ENCODE measurements around the gene C2orf74.
A peak's percentile ranks its signal among the peaks of the same experiment; 100 is the strongest.
"Not testable (repeated sequence)": the region's sequence is repeated elsewhere in the genome, so short reads cannot be mapped to it uniquely, and the experiment has no call there.

The C2orf74 gene

DNA sequence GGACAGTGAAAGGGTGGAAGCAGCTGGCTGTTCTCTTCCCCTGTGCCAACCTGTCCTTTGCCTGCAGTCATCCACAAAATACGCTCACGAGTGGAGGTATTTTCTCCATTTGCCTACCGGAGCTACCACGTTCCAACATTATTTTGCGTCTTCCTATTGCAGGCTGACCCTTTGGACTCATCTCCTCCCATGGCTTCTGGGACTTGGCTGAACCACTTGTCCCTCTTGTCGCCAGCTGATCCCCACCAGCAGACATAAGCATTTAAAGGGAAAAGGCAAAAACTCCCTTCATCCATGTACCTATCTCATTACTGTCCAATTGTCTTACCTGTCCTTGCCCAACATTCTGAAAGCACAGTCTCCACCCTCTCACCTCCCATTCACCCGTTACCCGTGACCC lies 13.0 kb downstream of the C2orf74 start:
- DNase-seq: no peak

DNA sequence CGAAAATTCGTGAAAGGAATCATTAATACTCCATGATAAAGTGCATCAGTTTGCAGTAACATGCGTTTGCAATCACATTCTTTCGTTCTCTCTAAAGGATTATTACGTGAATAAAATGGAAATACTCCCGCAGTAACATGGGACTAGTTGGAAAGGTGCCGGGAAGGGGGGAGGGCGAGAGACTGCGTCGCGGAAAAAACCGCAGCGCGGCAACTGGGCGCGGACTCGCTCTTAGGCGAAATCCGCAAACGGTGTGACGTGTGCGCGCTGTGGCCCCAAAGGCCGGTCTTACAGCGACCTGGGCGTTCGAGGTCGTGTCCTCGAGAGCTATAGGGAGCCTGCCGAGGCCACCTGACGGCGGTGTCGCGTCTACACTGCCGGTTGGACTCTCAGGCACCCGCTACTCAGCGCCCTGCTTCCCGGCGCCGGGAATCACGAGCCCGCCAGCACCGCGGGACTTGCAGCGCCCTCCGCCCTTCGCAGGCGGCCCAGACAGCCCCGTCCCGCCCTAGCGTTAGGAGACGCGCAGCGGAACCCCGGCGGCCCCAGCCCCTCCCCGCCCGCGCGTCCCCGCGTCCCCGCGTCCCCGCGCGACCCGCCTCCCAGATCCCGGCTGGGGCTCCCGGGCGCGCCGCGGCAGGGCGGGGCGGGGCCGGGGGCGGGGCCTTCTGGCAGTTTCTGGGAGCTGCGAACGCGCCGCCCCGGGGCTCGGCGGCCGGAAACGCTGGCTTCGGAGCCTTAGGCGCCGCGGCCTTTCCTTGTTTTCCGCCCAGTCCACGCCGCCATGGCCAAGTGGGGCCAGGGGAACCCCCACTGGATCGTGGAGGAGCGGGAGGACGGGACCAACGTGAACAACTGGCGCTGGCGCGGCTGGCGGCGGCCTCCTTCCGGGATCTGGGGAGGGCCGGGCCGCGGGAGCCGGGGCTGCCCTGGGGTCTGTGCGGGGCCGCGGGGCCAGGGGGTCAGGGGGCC lies 15.1 kb downstream of the C2orf74 start:
- peak; percentile 77 for DNase-seq

DNA sequence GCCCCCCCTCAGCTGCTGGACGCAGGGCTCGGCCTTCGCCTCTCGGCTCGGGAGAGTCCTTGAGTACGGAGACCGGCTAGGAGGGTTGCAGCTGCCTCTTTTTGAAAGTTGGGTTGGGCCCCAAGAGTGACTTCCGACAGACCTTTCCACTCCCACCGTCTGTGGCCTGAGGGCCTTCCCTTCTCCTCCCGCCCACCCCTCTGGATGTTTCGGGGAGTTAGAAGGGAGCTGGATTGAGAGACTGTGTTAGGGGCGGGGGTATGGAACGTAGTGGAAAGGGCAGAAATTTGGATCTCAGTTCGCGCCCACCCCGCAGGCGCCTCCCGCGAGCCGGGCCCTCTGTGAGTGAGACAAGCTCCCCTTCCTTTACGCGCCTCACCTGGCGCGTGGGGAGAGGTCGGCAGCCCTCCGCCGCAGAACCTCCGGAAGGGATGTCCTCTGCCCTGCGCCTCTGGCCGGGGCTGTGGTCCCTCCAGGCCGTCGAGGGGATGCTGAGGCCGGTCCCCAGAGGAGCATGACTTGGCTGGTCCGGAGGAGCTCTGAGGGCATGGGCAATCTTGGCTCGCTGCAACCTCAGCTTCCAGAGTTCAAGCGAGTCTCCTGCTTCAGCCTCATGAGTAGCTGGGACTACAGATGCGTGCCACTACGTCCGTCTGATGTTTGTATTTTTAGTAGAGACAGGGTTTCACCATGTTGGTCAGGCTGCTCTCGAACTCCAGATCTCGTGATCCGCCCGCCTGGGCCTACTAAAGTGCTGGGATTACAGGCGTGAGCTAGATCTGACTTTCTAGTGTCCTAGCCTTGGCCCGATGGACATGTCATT lies 15.9 kb downstream of the C2orf74 start:
- DNase-seq: peak; percentile 18

DNA sequence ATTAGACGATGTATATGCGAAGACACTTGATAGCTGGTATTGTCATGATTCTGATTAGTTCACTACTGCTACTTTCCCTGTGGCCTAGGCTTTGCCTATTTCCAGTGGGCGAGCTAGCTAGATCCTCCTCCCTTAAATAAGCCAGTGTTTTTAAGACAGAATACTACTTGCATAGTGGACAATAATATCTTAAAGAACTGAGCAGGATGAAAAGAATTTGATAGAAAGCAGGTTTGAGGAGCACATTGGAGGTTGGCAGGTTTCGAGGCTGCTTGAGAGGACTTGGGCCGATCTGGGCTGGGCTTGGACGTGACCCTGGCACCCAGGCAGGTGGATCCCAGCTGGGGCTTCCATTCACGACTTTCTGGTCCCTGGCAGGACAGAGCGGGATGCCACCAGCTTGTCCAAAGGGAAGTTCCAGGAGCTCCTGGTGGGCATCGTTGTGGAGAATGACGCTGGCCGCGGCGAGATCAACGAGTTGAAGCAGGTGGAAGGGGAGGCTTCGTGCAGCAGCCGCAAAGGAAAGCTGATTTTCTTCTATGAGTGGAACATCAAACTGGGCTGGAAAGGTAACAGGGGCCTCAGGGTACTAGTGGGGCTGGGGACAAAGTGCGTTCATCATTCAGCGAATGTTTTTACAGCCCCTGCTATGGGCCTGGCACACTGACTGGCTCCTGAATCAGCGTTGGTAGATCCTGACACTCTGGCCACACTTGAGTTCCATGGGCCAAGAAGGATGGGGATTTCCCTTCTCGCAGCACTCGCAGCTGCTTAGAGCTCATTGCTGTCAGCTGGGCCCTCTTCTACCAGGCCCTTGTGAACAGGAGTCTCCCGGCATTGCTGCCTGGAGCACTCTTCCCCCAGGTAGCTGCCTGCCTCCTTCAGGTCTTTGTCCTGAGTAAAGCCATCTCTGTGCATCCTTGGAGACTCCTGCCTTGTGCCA lies 16.9 kb downstream of the C2orf74 start:
- DNase-seq: no peak

DNA sequence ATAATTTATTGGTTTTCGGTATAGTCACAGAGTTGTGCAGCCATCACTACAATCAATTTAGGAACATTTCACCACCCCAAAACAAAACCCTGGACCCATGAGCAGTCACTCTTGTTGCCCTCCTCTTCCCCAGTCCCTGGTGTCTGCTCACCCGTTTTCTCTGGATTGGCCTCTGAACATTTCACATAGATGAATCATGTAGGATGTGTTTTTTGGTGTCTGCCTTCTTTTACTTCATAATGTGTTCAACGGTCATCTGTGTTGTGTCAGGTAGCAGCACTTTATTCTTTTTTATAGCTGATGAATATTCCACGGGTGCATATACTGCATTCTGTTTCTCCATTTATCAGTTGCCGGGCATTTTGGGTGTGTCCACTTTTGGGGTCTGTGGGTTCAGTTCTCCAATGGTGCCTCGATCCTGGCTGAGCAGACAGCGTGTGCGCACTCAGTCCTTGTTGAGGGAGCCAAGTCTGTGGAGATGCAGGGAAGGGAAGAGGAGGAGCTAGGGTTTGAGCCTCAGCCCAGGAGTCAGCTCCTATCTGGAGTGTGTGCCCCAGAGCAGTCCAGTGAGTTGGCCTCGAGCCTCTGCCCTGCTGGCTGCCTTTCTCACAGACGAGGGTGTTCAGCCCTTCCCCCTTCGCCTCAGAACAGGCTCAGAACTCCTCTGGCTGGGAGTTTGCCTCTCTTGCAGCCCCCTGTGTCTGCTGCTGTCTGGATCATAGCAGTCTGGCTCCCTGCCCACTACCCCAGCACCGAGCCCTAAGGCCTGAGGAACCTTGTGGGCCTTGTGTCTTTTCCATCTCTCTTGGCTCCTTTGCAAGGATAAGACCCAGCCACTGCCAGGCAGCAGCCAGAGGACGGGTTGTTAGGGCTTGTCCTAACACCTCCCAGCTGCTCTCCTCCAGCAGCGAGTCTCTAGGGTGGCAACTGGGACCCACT lies 18.0 kb downstream of the C2orf74 start:
- no peak for DNase-seq

DNA sequence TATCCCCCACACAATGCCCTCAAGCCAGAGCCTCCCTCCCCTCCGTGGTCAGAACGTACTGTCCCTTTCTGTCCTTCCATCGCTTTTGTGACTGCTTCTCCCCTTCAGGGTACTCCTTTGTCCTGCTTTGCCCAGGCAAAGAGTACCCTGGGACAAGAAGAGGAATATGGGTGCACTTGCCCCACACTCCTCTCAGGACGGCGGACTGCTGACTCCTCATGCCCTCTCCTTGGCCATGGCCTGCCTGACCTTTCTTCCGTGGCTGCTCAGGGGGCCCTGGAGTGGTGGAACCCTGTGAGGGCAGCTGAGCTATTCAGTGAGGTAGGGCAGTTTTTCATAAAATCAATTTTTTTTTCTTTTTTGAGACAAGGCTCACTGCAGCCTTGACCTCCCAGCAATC lies 18.7 kb downstream of the C2orf74 start:
- no peak for DNase-seq

DNA sequence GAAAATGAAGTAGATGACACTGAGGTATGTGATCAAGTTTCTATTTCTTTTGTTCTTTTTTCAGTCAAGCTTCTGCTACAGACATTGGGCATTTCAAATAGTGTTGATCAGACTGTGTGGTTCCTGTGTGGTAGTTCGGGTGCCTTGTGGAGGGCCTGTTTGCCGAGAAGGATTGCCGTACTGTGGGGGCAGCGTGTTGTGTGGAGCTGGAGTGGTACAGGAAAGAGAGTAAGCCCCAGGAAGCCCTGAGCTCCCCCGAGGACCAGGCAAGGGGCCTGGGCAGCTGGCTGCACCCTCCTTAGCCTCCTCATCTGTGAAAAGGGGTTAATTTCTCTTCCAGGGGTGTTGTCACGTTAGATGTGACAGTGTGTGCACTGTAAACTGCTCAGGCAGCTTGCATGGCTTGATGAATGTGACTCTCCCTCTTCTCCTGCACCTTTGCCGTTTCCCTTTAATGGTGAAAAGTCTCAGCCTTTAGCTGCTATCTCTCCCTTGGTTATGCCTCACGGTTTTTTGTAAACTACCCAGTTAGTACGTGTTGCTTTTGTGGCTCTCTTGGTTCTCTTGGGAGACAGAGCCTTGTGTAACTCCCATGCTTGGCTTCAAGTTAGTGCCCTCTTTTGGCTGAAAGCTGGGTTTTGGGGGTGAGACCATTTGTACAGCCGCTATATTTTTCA lies 19.5 kb downstream of the C2orf74 start:
- DNase-seq: no peak

DNA sequence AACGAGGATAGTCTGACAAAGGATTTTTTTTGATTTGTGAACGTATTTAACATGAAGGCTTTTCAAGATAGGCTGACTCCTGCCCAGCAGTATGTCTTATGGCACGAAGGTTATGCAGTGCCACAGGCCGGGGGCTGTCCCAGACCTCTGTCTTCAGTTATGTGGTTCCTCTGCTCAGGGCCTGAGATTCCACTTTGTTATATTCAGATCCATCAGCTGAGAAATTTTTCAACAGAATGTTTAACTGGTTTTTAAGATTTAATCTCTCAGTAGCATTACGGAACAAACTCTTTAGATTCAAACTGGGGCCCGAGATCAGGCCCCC lies 20.0 kb downstream of the C2orf74 start:
- no peak for DNase-seq

DNA sequence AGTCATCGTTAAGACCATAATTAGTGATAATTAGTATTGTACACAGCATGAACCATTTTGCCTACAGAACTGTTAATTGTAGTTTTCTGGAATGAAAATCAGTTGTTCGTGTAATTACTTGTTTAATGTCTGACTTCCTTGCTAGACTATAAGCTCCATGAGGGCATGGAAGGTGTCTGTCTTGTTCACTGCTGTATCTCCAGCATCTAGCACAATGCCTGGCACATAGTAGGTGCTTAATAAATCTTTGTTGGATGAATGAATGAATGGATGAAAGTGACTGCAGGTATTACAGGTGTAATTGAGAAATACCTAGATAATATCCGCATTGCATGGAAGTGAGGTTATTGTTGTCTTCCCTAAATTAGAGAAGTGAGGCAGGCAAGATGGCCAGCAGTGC lies 21.8 kb downstream of the C2orf74 start:
- DNase-seq: no peak

DNA sequence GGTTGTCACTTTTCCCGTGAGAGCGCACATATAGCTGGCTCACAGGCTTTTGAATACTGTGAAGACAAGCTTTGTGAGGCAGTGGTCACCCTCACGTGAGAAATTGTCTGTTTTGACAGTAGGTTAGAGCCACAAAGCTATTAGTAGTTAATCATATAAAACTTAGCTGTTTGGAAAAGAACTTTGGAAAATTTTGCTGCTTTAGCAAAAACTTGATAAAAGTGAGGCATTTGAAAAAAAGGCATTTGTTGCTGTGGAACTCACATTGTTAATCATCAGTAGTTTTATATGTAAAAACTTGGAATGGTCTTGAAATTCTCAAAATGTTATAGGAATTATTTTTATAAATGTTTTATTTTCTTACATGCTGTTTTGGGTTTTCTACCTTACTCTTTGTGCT lies 22.3 kb downstream of the C2orf74 start:
- no peak for DNase-seq

DNA sequence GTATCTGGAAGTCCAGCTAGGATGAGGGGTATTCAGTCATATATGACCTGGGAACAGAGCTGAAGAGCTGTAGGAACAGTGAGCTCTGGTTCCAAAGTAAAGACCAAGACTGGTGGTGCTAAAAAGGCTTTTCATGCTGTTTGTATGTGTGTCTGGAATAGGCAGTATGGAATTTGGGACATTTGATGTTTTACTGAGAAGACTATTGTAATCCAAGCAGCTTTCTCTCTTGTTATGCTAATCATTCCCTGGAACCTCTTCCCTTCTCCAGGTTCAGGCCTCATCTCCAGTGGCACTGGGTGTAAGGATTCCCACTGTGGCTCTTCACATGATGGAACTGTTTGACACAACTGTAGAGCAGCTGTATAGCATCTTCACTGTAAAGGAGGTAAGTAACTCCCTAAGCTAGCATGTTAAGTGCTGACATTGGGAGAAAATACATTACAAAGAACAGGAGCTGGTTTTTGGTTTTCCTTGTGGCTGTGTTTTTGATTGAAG lies 23.3 kb downstream of the C2orf74 start:
- DNase-seq: no peak

DNA sequence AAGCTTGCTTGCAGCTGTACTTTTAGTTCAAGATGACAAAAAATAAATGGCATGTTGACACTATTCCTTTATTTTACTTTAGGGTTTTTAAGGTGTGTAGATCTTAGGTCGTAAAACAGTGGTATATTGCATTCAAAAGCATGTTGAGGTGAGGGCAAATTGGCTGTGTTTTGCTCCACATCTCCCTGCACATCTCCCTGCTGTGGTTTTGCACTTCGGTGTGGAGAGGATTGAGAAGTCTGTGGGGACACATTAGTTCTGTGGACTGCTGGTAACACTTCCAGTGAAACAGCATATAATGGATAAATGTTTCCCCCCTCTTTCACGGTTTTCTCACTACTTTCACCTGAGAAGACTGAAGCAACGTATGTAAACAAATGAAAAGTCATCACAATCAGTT lies 25.1 kb downstream of the C2orf74 start:
- DNase-seq: no peak

DNA sequence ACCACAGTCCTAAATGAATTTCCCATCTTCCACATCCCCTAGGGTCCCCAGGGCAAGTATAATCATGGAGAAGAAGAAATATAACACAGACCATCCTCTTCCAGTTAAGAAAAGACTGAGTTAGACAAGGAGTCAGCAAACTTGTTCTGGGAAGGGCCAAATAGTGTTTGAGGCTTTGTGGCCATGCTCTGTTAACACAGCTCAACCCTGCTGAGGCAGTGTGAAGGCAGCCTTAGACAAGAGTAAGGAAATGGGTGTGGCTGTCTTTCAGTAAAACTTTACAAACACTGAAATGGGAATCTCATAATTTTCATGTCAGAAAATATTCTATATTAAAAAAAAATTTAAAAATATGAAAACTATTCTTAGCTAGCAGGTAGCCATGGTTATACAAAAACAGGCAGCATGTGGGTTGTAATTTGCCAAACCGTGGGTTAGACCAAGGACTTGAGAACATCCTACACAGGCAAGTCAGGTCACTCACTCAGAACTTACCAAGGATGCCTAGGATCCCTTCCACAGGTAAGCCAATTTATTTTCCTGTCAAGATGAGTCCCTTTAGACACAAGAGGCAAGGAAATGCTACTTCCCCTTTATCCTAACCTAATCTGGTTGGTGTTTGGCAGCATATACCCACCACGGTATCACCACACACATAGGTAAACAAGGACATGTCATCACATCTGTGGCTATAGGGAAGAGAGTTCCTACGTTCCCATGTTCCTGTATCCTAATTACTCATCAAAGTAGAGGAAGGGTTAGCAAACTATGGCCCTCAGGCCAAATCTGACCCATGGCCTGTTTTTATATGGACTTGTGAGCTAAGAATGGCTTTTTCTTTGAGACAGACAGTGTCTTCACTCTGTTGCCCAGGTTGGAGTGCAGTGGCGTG lies 31.9 kb downstream of the C2orf74 start:
- DNase-seq: no peak

DNA sequence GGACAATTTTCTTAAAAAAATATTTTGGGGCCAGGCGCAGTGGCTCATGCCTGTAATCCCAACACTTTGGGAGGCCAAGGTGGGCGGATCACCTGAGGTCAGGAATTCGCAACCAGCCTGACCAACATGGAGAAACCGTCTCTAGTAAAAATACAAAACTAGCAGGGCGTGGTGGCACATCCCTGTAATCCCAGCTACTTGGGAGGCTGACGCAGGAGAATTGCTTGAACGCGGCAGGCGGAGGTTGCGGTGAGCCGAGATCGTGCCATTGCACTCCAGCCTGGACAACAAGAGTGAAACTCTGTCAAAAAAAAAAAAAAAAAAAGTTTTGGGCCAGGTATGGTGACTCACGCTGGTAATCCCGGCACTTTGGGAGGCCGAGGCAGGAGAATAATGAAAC lies 32.7 kb downstream of the C2orf74 start:
- not testable (repeated sequence) for DNase-seq

DNA sequence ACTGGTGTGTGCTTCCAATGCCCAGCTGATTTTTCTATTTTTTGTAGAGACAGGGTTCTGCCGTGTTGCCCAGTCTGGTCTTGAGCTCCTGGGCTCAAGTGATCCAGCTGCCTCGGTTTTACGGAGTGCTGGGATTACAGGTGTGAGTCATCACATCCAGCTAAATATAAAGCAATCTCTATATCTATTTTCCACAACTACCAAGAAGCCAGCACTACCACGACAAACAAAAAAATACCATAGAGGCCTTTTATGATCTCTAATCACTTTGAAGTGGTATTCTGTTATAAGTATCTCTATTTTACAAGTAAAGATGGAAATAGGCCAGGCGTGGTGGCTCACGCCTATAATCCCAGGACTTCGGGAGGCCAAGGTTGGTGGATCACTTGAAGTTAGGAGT lies 34.7 kb downstream of the C2orf74 start:
- no peak for DNase-seq

DNA sequence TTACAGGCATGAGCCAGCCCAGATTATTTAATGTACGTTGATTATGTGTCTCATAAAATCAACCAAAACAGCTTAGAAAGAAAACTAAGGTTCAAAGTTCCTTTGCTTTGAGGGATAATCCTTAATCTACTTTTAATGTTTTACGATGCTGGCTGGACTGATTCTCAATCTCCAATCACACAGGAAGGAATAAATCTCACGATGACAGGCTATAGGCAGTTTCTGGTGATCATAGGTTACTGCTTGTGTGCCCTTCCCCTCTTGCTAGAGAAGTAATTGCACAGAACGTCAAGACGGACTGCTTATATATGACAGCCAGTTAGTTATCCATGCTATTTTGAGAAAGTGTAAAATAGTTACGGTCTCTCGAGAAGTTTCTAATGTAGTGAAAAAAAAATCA lies 43.1 kb downstream of the C2orf74 start:
- DNase-seq: no peak

DNA sequence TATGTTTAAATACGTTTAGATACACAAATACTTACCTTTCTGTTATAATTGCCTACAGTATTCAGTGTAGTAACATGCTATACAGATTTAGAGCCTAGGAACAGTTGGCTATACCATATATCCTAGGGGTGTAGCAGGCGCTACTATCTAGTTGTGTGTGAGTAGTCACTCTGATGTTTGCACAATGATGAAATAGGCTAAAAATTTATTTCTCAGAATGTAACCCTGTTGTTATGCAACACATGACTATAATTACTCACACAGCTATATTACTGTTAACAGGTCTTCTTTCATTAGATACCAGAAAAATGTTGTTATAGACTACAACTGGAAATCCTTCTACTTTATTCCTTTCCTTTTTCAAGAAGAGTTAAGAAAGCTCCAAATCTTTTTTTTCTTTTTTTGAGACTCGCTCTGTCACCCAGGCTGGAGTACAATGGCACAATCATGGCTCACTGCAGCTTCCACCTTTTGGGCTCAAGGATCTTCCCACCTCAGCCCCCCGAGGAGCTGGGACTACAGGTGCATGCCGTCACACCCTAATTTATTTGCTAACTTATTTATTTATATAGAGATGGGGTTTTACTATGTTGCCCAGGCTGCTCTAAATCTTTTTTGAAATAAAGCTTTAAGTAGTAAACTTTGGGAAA lies 48.5 kb downstream of the C2orf74 start:
- DNase-seq: no peak

DNA sequence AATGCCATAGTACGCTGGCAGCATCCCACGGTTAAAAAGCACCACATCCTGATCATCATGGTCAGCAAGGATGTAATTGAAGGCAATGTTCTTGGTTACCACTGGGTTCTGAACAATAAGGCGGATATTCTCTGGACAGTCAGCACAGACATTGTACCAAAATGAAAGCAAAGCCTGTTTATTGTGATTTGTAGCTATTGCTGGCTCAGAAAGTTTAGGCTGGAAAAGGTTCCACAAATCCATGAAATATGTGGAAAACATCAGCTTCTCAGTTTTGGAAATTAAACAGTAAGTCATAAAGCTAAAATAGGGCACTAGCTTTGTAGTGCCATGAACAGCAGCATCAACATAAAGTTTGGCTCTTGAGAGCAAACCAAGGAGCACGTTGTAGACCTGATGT lies 52.2 kb downstream of the C2orf74 start:
- no peak for DNase-seq
